Parathyroid adenoma (tissue), 2 donors: ENCODE results near the gene FBXL2.

Experiments used
- H2AFZ ChIP-seq: fragments of 300-600 bp; sonication (generic); one replicate; pipeline ENCODE4 v1.7.0; 2017; ENCODE audit warnings: antibody characterized with exemption, mild to moderate bottlenecking
- H3K27ac ChIP-seq: fragments of 300-600 bp; sonication (generic); one replicate; pipeline ENCODE4 v1.7.0; 2017
- H3K27me3 ChIP-seq: fragments of 300-600 bp; sonication (generic); one replicate; pipeline ENCODE4 v1.7.0; 2017; ENCODE audit warnings: low read length; ENCODE audit not compliant: control insufficient read depth, insufficient read depth
- H3K36me3 ChIP-seq: fragments of 300-600 bp; sonication (generic); one replicate; pipeline ENCODE4 v1.7.0; 2017; ENCODE audit warnings: low read length; ENCODE audit not compliant: control insufficient read depth, insufficient read depth
- H3K4me1 ChIP-seq: fragments of 300-600 bp; sonication (generic); one replicate; pipeline ENCODE4 v1.7.0; 2017; ENCODE audit warnings: control low read depth
- H3K4me2 ChIP-seq: fragments of 300-600 bp; sonication (generic); one replicate; pipeline ENCODE4 v1.7.0; 2017; ENCODE audit warnings: low read length
- H3K4me3 ChIP-seq: fragments of 300-600 bp; sonication (generic); one replicate; pipeline ENCODE4 v1.7.0; 2017; ENCODE audit warnings: low read depth, low read length
- H3K79me2 ChIP-seq: fragments of 300-600 bp; sonication (generic); one replicate; pipeline ENCODE4 v1.7.0; 2017; ENCODE audit warnings: control low read depth
- H3K9ac ChIP-seq: fragments of 300-600 bp; sonication (generic); one replicate; pipeline ENCODE4 v1.7.0; 2017; ENCODE audit warnings: mild to moderate bottlenecking
- H3K9me3 ChIP-seq: fragments of 300-600 bp; sonication (generic); one replicate; pipeline ENCODE4 v1.7.0; 2017; ENCODE audit warnings: low read length; ENCODE audit not compliant: control insufficient read depth
- TF ChIP-seq, protein P1 (sequence below): fragments of 300-600 bp; sonication (generic); IDR thresholded peaks from one replicate; pipeline ENCODE4 v1.7.0; 2017; ENCODE audit warnings: antibody characterized with exemption, mild to moderate bottlenecking
- donor health status: primary hyperparathyroidism.

The FBXL2 gene

DNA sequence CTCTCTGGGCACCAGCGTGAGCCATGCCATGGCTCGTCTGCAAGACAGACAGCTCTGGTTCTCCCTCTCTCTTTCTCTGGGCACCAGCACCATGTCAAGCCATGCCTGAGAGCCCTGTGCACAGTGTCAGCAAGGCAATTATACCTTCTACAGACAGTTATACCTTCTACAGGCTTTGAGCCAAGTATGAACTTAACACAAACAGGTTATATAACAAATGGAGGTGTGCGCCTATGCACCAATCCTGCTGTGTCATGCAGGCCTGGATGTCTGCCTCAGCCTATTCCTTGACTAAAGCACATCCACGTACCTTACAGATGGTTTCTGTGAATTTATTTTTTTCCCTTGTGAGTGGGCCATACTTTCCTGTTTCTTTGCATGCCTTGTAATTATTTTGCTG is 5.9 kb upstream of the FBXL2 start:
- H3K4me1 ChIP-seq, result no peaks in the 10 kb centered on the region
- TF ChIP-seq, protein P1, sequence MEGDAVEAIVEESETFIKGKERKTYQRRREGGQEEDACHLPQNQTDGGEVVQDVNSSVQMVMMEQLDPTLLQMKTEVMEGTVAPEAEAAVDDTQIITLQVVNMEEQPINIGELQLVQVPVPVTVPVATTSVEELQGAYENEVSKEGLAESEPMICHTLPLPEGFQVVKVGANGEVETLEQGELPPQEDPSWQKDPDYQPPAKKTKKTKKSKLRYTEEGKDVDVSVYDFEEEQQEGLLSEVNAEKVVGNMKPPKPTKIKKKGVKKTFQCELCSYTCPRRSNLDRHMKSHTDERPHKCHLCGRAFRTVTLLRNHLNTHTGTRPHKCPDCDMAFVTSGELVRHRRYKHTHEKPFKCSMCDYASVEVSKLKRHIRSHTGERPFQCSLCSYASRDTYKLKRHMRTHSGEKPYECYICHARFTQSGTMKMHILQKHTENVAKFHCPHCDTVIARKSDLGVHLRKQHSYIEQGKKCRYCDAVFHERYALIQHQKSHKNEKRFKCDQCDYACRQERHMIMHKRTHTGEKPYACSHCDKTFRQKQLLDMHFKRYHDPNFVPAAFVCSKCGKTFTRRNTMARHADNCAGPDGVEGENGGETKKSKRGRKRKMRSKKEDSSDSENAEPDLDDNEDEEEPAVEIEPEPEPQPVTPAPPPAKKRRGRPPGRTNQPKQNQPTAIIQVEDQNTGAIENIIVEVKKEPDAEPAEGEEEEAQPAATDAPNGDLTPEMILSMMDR, result no peak
- H3K27me3 ChIP-seq, result no peaks in the 10 kb centered on the region
- no peak overlapping the region for H3K4me2 ChIP-seq
- no peaks in the 10 kb centered on the region for H3K36me3 ChIP-seq
- no peak overlapping the region for H2AFZ ChIP-seq
- H3K79me2 ChIP-seq, result no peaks in the 10 kb centered on the region
- no peak overlapping the region for H3K27ac ChIP-seq
- H3K9me3 ChIP-seq, result no peaks in the 10 kb centered on the region
- H3K9ac ChIP-seq, result no peak overlapping the region
- no peak overlapping the region for H3K4me3 ChIP-seq

DNA sequence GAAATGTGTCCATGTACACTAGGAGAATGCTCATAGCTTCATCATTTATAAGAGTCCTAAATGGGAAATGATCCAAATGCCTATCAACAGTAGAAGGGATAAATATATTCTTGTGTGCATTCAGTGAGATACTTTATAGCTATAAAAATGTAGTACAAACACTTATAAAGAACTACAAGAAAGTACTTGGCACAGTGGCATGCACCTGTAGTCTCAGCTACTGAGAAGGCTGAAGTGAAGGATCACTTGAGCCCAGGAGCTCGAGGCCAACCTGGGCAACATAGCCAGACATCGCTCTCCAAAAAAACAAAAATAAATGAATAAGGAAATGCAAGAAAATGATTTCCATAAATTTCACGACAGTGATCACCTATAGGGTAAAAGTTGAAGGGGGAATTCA is 3.6 kb upstream of the FBXL2 start:
- Histone ChIP-seq H3K79me2 (no peaks in the 10 kb centered on the region), H3K4me3 (no peak overlapping the region), H3K27ac (no peak overlapping the region), H3K9ac (no peak overlapping the region), H3K4me2 (no peak overlapping the region), H3K9me3 (no peaks in the 10 kb centered on the region), H3K36me3 (no peaks in the 10 kb centered on the region), H2AFZ (no peak overlapping the region), H3K4me1 (no peaks in the 10 kb centered on the region), H3K27me3 (no peaks in the 10 kb centered on the region)
- TF ChIP-seq, protein P1, result no peak

DNA sequence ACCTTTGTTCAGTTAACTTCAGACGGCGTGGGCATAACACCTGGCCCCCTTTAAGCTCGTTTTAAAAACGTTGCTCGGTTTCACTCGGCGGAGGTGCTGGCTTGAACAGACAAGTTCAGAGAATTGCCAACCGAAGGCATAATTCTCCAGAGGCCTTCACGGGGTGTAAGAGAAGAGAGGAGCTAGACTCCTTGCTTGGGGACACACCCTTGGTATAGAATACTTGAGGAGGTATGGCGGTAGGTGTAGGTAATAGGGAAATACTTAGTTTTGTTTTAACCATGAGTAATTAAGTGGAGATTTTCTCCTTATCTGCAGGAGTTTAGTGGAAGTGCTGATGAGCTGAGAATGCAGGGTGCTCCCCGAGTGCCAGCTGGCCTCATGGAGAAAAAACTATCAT is 921 bp downstream of the FBXL2 start:
- TF ChIP-seq, protein P1, result no peak
- H3K4me2 ChIP-seq, result peak overlapping the region; percentile 55

DNA sequence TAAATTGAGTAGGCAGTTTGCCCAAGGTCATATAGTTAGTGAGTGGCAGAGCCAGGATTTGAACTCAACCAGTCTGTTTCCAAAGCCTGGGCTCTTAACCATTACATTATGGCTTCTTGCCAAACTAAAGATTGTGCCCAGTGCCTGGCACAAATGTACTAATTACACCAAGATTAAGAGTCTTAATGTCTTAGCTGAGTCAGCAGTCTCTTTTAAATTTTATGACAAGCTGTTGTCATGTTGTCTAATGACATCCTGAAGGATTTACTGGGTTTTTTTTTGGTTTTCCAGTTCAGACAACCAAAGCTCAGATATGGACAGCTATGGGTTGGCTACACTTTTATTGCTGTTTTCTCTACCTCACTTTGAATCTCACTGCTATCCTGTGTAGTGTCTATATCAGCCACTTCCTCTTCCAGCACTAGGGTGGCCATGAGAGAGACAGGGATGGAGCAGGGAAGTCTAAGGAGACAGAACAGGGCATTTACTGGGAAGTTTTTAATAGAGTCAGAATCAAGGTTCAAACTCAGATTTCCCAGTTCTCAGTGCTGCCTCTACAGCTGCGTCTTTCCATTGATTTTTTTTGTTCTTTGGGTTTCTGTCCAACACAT is 10.5 kb downstream of the FBXL2 start:
- peaks cover 15% of the 10 kb centered on the region for H3K79me2 ChIP-seq
- H2AFZ ChIP-seq, result no peak overlapping the region
- no peaks in the 10 kb centered on the region for H3K27me3 ChIP-seq
- H3K27ac ChIP-seq, result no peak overlapping the region
- TF ChIP-seq, protein P1, result no peak
- no peaks in the 10 kb centered on the region for H3K4me1 ChIP-seq
- H3K9me3 ChIP-seq, result no peaks in the 10 kb centered on the region
- H3K36me3 ChIP-seq, result no peaks in the 10 kb centered on the region
- H3K4me3 ChIP-seq, result no peak overlapping the region
- H3K4me2 ChIP-seq, result no peak overlapping the region
- H3K9ac ChIP-seq, result no peak overlapping the region

More for the DNA sequence above, 921 bp downstream of the FBXL2 start:
- no peak overlapping the region for H3K9ac ChIP-seq
- no peaks in the 10 kb centered on the region for H3K36me3 ChIP-seq
- H2AFZ ChIP-seq, result peak overlapping the region; percentile 93
- H3K79me2 ChIP-seq, result no peaks in the 10 kb centered on the region
- peak overlapping the region; percentile 53 for H3K27ac ChIP-seq
- H3K4me3 ChIP-seq, result peak overlapping the region; percentile 63
- H3K9me3 ChIP-seq, result no peaks in the 10 kb centered on the region
- H3K27me3 ChIP-seq, result no peaks in the 10 kb centered on the region
- H3K4me1 ChIP-seq, result no peaks in the 10 kb centered on the region

DNA sequence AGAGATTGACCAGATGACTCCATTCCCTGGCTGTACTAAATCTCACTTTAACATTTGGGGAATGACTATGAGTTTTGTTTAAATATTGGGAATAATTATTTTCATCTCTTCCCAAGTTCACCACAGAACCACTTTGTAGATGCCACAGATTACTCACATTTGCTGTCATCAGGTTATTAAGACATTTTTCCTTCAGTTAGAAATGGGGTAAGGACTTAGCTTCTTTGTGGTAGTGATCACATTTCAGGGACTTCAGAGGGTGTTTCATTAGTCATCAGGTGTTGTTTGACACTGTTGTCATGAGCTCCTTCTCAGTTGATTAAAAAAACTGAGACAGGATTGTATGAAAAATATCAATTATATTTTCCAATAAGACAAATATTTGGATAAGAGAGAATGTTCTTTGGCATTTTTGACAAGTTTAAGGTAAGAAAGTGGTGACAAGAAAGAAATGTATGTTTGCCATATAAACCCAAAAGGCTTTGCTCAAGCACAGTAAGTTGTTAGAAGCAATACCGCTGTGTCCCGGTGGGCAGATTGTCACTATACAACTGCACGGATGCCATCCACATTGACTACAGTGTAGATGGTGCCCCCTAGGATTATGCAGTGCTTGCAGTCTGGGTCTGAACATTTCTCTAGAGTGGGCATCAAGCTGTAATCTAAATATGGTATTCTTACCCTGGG is 22.3 kb downstream of the FBXL2 start:
- H3K4me3 ChIP-seq, result no peak overlapping the region
- no peaks in the 10 kb centered on the region for H3K9me3 ChIP-seq
- TF ChIP-seq, protein P1, result no peak
- H3K4me1 ChIP-seq, result no peaks in the 10 kb centered on the region
- H3K9ac ChIP-seq, result no peak overlapping the region
- H2AFZ ChIP-seq, result no peak overlapping the region
- no peaks in the 10 kb centered on the region for H3K27me3 ChIP-seq
- no peaks in the 10 kb centered on the region for H3K36me3 ChIP-seq
- no peak overlapping the region for H3K4me2 ChIP-seq
- H3K27ac ChIP-seq, result no peak overlapping the region
- no peaks in the 10 kb centered on the region for H3K79me2 ChIP-seq
